GM20000 (cell line): ENCODE results near the gene ZBTB6.

Experiments
- DNase-seq: peaks from one replicate; pipeline ENCODE4 v3.0.0; 2012; ENCODE audit warnings: low spot score
- TF ChIP-seq, protein P1 (sequence below): IDR thresholded peaks from 2 replicates; pipeline ENCODE4 v1.5.1; 2012; ENCODE audit warnings: mild to moderate bottlenecking, control low read depth; ENCODE audit errors: extremely low read depth, missing control alignments

The ZBTB6 gene

DNA sequence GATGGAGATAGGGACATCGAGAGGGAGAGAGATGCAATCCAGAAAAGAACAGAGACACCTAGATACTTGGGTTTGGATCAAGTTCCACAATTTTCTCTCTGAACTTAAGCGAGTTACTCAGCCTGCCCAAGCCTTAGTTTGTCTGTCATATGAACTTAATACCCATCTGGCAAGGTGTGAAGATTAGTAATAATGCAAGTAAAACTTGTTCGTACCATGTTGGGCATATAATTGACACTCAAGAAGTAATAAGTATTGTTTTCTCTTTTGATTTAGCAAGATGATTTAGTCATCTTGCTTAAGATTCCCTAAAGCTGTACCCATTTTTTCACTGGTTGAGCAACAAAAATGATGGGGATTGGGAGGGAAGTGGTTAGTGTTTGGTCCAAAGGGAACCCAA lies 35.2 kb upstream of the ZBTB6 start:
- TF ChIP-seq, protein P1, sequence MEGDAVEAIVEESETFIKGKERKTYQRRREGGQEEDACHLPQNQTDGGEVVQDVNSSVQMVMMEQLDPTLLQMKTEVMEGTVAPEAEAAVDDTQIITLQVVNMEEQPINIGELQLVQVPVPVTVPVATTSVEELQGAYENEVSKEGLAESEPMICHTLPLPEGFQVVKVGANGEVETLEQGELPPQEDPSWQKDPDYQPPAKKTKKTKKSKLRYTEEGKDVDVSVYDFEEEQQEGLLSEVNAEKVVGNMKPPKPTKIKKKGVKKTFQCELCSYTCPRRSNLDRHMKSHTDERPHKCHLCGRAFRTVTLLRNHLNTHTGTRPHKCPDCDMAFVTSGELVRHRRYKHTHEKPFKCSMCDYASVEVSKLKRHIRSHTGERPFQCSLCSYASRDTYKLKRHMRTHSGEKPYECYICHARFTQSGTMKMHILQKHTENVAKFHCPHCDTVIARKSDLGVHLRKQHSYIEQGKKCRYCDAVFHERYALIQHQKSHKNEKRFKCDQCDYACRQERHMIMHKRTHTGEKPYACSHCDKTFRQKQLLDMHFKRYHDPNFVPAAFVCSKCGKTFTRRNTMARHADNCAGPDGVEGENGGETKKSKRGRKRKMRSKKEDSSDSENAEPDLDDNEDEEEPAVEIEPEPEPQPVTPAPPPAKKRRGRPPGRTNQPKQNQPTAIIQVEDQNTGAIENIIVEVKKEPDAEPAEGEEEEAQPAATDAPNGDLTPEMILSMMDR = no peak
- DNase-seq = no peak

- TF ChIP-seq, protein P1 = no peak
- no peak for DNase-seq
These were observed 33.4 kb upstream of the ZBTB6 start for GRCh38 chr9:122946461-122947005.

DNA sequence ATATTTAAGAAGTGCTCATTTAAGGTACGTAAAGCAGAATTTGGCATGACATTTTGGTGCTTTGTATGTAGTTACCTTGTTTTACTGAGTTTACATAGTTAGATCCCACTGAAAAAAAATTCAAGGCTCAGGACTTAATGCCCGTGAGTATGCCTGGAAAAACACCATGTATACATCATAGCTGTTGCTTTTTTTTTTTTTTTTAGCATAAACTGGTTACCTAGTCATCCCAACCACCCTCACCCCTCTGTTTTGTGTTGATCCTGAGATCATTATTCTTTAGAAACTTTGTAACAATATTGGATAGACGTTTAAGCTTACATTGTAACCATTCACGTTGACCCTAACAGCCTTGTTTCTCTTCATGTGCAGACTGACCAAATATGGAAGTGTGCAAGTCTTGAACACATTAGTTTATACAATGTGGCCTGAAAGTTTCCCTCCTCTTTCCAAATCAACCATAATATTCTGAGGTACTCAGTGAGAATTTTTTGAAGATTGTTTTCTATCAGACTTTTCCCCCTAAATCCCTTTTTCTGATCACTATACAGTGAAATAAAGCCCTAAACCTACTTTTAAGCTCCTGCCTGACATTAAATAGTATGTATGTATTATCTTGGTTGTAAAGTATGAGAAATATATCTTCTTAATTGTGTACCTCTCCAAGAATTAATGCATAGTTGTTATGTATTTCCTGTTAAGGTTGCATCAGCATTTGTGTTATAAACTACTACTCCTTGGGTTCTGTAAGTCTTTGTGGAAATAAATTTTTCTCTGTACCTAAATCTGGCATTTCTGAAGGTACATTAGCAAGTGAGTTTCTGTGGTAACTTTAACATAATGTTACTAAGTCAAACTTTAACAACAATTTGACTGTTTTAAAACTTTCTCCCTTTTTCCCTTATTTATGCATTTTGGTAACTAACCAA lies 32.1 kb upstream of the ZBTB6 start:
- DNase-seq = no peak
- TF ChIP-seq, protein P1 = no peak

- TF ChIP-seq, protein P1 = no peak
- DNase-seq = peak; percentile 10
These were observed 28.6 kb upstream of the ZBTB6 start for GRCh38 chr9:122941582-122942234.

GRCh38 chr9:122940749-122941581 lies 27.8 kb upstream of the ZBTB6 start, which contains the start of gene RABGAP1:
Gene RABGAP1, plus strand, starts transcription at chr9:122941020. Its CDS starts 16,040 bp downstream, at chr9:122957060.
- TF ChIP-seq, protein P1 = no peak
- peak; percentile 97 for DNase-seq

GRCh38 chr9:122940454-122940748 lies 27.3 kb upstream of the ZBTB6 start:
- TF ChIP-seq, protein P1 = no peak
- no peak for DNase-seq
